GM21737 (cell line): ENCODE data around the gene ZNF655.

Experiments
- ATAC-seq: cut with Tn5 transposase; IDR thresholded peaks from one replicate; pipeline ENCODE4 v1.9.1; 2021; ENCODE audit warnings: mild to moderate bottlenecking, moderate library complexity; ENCODE audit not compliant: unreplicated experiment

The ZNF655 gene

GRCh38 chr7:99601656-99602310 lies 43.3 kb downstream of the ZNF655 start:
- ATAC-seq = no peak

DNA sequence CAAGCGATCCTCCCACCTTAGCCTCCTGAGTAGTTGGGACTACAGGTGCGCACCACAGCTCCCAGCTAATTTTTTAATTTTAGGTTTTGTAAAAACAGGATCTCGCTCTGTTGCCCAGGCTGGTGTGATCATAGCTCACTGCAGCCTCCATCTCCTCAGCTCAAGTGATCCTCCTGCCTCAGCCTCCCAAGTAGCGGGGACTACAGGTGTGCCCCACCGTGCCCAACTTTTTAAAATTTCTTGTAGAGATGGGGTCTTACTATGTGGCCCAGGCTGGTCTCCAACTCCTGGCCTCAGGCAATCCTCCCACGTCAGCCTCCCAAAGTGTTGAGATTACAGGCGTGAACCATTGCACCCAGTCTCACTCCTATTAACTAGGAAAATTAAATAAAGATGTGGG lies 47.1 kb downstream of the ZNF655 start:
- no peak for ATAC-seq

GRCh38 chr7:99606531-99606930 lies 48.1 kb downstream of the ZNF655 start:
- ATAC-seq = no peak

GRCh38 chr7:99607548-99607947 lies 49.1 kb downstream of the ZNF655 start:
- ATAC-seq = no peak

DNA sequence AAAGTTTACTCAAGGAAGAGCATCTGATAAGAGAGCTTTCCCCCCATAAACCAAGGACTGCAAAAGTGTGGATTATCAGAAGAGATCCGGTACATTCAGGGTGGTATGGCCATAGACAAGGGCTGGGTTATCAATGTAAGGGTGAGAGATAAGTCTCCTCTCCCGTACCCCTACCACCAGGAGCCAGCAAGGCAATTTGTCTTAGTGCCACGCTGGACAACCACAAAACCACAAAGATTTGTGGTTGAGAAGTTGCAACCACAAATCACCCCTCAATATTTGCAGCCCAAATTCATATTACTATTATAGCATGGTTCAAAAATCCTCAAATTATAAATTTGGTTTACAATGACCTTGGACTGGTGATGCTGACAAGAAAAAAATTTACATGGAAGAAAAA lies 56.1 kb downstream of the ZNF655 start:
- no peak for ATAC-seq

GRCh38 chr7:99615989-99616358 lies 57.5 kb downstream of the ZNF655 start:
- ATAC-seq = no peak

- ATAC-seq = peak; percentile 94
Observed at GRCh38 chr7:99616359-99617191, 58.1 kb downstream of the ZNF655 start, which contains the start of gene ZSCAN25. TSS of gene ZSCAN25 (plus strand) at chr7:99616946. CDS start at chr7:99619607, 2,661 bp downstream.

- ATAC-seq = no peak
Observed at GRCh38 chr7:99617192-99617781, 58.8 kb downstream of the ZNF655 start.

DNA sequence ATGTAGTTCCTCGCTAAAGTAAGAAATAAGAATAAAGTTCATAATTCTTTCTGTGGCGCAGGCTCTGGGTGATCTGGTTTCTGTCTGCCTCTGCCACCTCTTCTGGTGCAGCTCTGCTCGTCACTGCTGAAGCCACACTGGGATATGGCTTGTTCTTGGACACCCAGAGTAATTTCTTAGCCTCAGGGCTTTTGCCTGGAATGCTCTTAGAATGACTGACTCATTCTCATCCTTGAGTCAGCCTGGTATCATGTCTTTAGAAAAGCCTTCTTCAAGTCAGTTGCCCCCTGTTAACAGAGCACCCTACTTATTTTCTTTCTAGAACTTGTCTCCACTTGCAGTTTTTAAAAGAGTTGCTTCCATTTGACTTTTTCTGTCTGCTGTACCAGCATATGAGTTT lies 60.3 kb downstream of the ZNF655 start:
- ATAC-seq = no peak

DNA sequence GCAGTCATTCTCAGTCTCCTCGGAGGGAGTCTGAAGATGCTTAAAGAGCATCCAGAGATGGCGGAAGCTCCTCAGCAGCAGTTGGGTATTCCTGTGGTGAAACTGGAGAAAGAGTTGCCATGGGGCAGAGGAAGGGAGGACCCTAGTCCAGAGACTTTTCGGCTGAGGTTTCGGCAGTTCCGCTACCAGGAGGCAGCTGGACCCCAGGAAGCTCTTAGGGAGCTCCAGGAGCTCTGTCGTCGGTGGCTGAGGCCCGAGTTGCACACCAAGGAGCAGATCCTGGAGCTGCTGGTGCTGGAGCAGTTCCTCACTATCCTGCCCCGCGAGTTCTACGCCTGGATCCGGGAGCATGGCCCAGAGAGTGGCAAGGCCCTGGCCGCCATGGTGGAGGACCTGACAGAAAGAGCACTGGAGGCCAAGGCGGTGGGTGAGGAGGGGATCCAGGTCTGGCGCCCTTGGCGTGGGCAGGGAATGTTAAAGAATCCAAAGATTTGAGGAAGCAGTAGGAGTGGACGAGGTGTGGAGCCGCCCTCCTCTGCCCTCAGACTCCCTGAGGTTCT lies 61.2 kb downstream of the ZNF655 start:
- no peak for ATAC-seq

DNA sequence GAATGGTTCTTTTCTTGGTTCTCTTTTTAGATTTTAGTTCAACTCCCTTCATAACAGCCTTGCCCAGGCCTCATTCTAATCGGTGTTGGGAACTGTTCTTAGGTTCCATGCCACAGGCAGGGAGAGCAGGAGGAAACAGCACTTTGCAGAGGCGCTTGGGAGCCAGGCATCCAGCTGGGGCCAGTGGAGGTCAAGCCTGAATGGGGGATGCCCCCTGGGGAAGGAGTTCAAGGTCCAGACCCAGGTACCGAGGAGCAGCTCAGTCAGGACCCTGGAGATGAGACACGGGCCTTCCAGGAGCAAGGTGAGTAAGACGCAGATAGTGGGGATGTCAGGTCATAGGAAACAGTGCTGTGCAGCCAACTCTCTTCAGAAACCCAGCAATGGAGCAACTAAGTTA lies 62.8 kb downstream of the ZNF655 start:
- ATAC-seq = no peak

DNA sequence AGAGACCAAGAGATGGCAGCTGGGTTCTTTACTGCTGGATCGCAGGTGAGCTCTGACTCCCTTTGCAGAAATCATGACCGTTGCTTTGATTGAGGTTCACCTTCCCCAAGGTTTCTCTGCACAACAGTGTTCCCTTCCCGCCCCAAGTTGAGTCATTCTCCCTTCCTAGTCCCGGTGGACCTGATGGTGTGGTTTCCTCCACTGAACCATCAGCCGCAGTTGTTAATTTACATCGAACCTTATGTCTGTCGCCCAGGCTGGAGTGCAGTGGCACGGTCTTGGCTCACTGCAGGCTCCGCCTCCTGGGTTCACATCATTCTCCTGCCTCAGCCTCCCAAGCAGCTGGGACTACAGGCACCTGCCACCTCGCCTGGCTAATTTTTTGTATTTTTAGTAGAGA lies 64.2 kb downstream of the ZNF655 start:
- ATAC-seq = no peak

DNA sequence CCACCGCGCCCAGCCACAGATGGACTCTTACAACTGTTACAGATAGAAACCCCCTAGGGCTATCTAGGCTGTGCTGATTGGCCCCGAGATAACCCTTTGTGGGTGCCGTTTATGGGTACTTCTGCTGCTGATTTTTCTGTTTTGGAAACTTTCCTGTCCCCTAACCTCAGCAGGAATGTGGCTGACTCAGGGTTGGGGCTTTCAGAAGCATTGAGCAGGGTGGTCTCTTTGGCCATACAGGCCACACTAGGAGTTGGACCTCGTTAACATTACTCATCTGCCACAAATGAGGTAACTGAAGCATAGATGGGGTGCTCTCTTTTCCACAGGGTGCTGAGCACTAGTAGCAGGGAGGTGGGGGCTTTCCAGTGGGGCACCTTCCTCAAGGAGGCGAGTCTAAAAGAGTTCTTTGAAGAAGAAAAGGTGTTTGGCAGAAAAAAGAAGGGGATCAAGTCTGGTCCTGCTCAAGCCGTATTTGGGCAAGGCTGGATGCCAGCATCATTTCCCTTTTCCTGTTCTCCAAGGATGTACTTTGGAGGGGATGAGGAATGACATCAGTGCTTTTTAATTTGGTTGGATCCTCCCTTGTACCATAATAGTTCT lies 64.8 kb downstream of the ZNF655 start:
- no peak for ATAC-seq

- ATAC-seq = no peak
Observed at GRCh38 chr7:99623702-99624447, 65.4 kb downstream of the ZNF655 start.

DNA sequence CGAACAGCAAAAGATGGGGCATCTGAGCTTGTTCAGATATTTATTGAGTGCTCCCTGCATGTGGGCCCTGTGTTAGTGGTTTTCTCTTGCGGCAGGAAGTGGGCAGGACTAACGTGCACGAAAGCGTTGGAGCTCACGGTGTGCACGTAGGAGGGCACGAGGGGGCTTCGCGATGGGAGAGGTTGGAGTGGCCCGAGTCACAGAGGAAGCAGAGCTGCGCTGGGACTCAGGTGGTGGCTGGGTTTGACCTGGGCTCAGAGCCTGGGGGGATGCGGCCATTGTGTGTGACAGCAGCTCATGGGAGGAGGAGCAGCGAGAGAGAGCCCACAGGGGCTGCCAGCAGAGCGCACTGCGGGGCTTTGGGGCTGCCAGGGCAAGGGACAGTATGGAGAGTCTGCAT lies 66.0 kb downstream of the ZNF655 start:
- no peak for ATAC-seq

DNA sequence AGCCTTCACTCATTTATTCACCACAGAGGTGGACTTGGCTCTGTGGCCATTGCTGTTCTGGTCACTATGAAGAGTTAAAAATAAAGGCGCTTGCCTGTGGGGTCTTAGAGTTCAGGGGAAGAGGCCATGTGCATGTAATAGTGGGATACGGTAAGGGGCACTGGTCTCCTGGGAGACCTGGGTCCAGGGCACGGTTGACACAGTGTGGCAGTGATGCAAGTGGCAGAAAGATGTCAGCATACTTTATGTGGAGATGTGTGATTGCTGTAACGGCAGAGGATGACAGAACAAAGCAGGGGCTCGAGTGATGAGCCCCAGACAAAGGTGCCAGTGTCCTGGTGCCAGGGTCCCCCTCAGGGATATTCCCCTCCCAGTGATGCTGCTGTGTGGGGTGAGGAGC lies 66.9 kb downstream of the ZNF655 start:
- ATAC-seq = no peak

DNA sequence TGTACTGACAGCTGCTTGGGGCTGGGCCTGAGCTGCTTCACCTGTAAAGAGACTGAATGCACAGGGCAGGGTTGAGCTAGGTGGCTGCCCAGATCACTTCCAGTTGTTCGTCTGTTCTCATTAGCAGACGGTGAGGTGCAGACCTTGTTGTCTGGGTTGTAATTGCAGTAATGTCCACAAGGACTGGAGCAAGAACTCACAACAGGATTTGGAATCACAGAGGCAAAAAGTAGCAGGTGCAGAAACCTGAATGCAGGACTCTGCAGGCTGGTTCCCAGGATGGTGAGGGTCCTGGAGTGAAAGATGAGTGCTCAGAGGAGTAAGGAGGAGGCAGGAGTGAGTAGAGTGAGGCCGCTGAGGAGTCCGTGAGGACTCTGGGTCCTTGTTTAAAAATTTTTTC lies 67.5 kb downstream of the ZNF655 start:
- no peak for ATAC-seq
